Adrenal gland (tissue), 5 donors: ENCODE data around the gene EOLA1.

Source experiments
- POLR2A ChIP-seq, 2 donors: fragments of 450-650 bp; IDR thresholded peaks; one replicate each; pipeline ENCODE4 v1.6.1; 2017; ENCODE audit warnings: antibody characterized with exemption in 2 of 2, mild to moderate bottlenecking in 2 of 2, moderate library complexity in 1 of 2
- TF ChIP-seq, protein P1 (sequence below), 6 experiments: fragments of 450-650 bp in 4 of 6; fragments of 200-600 bp in 2 of 6; sonication (generic) in 1 of 6; IDR thresholded peaks; 1 replicate in 5 of 6; 2 replicates in 1 of 6; pipeline versions ENCODE4 v1.5.1 to v1.8.0; 2016 to 2021; ENCODE audit warnings: antibody characterized with exemption in 6 of 6, mild to moderate bottlenecking in 2 of 6, moderate library complexity in 1 of 6
- donor health status: DM: no; HTN: no; CAD: no.

- no peak for TF ChIP-seq POLR2A (IDR thresholded peaks at IDR 0.05)
- TF ChIP-seq, protein P1, sequence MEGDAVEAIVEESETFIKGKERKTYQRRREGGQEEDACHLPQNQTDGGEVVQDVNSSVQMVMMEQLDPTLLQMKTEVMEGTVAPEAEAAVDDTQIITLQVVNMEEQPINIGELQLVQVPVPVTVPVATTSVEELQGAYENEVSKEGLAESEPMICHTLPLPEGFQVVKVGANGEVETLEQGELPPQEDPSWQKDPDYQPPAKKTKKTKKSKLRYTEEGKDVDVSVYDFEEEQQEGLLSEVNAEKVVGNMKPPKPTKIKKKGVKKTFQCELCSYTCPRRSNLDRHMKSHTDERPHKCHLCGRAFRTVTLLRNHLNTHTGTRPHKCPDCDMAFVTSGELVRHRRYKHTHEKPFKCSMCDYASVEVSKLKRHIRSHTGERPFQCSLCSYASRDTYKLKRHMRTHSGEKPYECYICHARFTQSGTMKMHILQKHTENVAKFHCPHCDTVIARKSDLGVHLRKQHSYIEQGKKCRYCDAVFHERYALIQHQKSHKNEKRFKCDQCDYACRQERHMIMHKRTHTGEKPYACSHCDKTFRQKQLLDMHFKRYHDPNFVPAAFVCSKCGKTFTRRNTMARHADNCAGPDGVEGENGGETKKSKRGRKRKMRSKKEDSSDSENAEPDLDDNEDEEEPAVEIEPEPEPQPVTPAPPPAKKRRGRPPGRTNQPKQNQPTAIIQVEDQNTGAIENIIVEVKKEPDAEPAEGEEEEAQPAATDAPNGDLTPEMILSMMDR (IDR thresholded peaks at IDR 0.05) = no peak
Observed at GRCh38 chrX:149522916-149523315, 17.9 kb upstream of the EOLA1 start.
